Measurements from ENCODE around the gene HCN2. TPM values are rescaled to one million over a fixed set of nuclear protein-coding genes. Genes with fewer than 3 reads are reported as not detected.

Gene HCN2
- total and polyA plus RNA-seq, 2 of the 8 experiments (the other 6 are each of a cell fraction or from before 2014, with no cell fraction given): 1.0 to 4.0 TPM

DNA sequence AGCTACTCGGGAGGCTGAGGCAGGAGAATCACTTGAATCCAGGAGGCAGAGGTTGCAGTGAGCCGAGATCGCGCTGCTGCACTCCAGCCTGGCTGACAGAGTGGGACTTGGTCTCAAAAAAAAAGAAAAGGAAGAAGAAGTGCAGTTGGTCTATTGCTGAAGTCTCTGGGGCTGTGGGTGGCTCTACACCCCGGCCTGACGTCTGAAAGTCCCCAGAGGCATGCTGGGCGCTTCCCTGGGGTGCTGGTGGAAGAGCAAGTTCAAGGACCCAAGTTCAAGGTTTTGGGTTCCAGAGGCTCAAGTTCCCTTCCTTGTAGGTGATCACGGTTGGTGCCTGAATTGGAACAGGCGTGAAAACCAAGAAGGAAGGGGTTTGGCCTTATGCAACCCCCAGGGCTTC, 3.8 kb downstream of the HCN2 start (continued):
- TF ChIP-seq, protein P1, sequence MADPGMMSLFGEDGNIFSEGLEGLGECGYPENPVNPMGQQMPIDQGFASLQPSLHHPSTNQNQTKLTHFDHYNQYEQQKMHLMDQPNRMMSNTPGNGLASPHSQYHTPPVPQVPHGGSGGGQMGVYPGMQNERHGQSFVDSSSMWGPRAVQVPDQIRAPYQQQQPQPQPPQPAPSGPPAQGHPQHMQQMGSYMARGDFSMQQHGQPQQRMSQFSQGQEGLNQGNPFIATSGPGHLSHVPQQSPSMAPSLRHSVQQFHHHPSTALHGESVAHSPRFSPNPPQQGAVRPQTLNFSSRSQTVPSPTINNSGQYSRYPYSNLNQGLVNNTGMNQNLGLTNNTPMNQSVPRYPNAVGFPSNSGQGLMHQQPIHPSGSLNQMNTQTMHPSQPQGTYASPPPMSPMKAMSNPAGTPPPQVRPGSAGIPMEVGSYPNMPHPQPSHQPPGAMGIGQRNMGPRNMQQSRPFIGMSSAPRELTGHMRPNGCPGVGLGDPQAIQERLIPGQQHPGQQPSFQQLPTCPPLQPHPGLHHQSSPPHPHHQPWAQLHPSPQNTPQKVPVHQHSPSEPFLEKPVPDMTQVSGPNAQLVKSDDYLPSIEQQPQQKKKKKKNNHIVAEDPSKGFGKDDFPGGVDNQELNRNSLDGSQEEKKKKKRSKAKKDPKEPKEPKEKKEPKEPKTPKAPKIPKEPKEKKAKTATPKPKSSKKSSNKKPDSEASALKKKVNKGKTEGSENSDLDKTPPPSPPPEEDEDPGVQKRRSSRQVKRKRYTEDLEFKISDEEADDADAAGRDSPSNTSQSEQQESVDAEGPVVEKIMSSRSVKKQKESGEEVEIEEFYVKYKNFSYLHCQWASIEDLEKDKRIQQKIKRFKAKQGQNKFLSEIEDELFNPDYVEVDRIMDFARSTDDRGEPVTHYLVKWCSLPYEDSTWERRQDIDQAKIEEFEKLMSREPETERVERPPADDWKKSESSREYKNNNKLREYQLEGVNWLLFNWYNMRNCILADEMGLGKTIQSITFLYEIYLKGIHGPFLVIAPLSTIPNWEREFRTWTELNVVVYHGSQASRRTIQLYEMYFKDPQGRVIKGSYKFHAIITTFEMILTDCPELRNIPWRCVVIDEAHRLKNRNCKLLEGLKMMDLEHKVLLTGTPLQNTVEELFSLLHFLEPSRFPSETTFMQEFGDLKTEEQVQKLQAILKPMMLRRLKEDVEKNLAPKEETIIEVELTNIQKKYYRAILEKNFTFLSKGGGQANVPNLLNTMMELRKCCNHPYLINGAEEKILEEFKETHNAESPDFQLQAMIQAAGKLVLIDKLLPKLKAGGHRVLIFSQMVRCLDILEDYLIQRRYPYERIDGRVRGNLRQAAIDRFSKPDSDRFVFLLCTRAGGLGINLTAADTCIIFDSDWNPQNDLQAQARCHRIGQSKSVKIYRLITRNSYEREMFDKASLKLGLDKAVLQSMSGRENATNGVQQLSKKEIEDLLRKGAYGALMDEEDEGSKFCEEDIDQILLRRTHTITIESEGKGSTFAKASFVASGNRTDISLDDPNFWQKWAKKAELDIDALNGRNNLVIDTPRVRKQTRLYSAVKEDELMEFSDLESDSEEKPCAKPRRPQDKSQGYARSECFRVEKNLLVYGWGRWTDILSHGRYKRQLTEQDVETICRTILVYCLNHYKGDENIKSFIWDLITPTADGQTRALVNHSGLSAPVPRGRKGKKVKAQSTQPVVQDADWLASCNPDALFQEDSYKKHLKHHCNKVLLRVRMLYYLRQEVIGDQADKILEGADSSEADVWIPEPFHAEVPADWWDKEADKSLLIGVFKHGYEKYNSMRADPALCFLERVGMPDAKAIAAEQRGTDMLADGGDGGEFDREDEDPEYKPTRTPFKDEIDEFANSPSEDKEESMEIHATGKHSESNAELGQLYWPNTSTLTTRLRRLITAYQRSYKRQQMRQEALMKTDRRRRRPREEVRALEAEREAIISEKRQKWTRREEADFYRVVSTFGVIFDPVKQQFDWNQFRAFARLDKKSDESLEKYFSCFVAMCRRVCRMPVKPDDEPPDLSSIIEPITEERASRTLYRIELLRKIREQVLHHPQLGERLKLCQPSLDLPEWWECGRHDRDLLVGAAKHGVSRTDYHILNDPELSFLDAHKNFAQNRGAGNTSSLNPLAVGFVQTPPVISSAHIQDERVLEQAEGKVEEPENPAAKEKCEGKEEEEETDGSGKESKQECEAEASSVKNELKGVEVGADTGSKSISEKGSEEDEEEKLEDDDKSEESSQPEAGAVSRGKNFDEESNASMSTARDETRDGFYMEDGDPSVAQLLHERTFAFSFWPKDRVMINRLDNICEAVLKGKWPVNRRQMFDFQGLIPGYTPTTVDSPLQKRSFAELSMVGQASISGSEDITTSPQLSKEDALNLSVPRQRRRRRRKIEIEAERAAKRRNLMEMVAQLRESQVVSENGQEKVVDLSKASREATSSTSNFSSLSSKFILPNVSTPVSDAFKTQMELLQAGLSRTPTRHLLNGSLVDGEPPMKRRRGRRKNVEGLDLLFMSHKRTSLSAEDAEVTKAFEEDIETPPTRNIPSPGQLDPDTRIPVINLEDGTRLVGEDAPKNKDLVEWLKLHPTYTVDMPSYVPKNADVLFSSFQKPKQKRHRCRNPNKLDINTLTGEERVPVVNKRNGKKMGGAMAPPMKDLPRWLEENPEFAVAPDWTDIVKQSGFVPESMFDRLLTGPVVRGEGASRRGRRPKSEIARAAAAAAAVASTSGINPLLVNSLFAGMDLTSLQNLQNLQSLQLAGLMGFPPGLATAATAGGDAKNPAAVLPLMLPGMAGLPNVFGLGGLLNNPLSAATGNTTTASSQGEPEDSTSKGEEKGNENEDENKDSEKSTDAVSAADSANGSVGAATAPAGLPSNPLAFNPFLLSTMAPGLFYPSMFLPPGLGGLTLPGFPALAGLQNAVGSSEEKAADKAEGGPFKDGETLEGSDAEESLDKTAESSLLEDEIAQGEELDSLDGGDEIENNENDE (IDR thresholded peaks at IDR 0.05; ENCODE audit: insufficient replicate concordance, low read length): no peak
- TF ChIP-seq CHD1 (IDR thresholded peaks at IDR 0.05; ENCODE audit: low read depth, low read length) (no peak), RAD21 (IDR thresholded peaks at IDR 0.05 in 1 of 2, conservative IDR thresholded peaks at IDR 0.05 in 1 of 2; ENCODE audit: low read depth in 2 of 2, low read length in 2 of 2) (no peak), GTF2F1 (IDR thresholded peaks at IDR 0.05; ENCODE audit: borderline replicate concordance, low read depth, low read length) (no peak)
